Heart left ventricle (tissue), 16 donors: ENCODE measurements around the gene HBQ1. TPM values are rescaled to one million over a fixed set of nuclear protein-coding genes. Genes with fewer than 3 reads are reported as not detected.

Source experiments
- ATAC-seq, 4 donors: fragments of 200-7000 bp; cut with Tn5 transposase; one replicate each; pipeline ENCODE4 v1.9.1; 2020 to 2022; ENCODE audit warnings: moderate library complexity in 4 of 4, mild to moderate bottlenecking in 3 of 4, moderate number of reproducible peaks in 1 of 4
- DNase-seq, 5 donors: peaks; one replicate each; pipeline ENCODE4 v3.0.0-alpha.2; 2020
- H3K27ac ChIP-seq, 12 donors: fragments of 200-600 bp; sonication (generic) in 4 of 12; one replicate each; pipeline versions ENCODE4 v1.5.0 to v1.8.0; 2016 to 2022; ENCODE audit warnings: mild to moderate bottlenecking in 2 of 12
- H3K27me3 ChIP-seq, 9 donors: fragments of 200-600 bp; sonication (generic) in 2 of 9; one replicate each; pipeline versions ENCODE4 v1.5.1 to v1.8.0; 2016 to 2022; ENCODE audit warnings: mild to moderate bottlenecking in 3 of 9
- H3K36me3 ChIP-seq, 9 donors: fragments of 200-600 bp; sonication (generic) in 2 of 9; one replicate each; pipeline versions ENCODE4 v1.5.0 to v1.8.0; 2018 to 2022; ENCODE audit warnings: mild to moderate bottlenecking in 2 of 9
- H3K4me1 ChIP-seq, 12 donors: fragments of 200-600 bp; sonication (generic) in 4 of 12; one replicate each; pipeline versions ENCODE4 v1.5.0 to v1.8.0; 2016 to 2022; ENCODE audit warnings: mild to moderate bottlenecking in 3 of 12
- H3K4me3 ChIP-seq, 12 donors: fragments of 200-600 bp; sonication (generic) in 4 of 12; one replicate each; pipeline versions ENCODE4 v1.5.0 to v1.8.0; 2017 to 2022; ENCODE audit warnings: mild to moderate bottlenecking in 9 of 12, moderate library complexity in 4 of 12
- H3K9me3 ChIP-seq, 12 donors: fragments of 200-600 bp; sonication (generic) in 4 of 12; one replicate each; pipeline versions ENCODE4 v1.5.0 to v1.8.0; 2016 to 2022; ENCODE audit warnings: mild to moderate bottlenecking in 1 of 12
- POLR2A ChIP-seq, 2 donors: fragments of 450-650 bp; IDR thresholded peaks; one replicate each; pipeline ENCODE4 v1.6.1; 2017; ENCODE audit warnings: antibody characterized with exemption in 2 of 2, mild to moderate bottlenecking in 2 of 2, moderate library complexity in 2 of 2
- WGBS, 4 donors: extraction: QIAGEN DNeasy Blood & Tissue Kit in 2 of 4; methylation state at CpG; one replicate each; pipeline versions ENCODE4 v1.1.5 to v1.1.7; 2013 to 2018; 5-methylcytosine and 5-hydroxymethylcytosine counted together
- intact Hi-C, 10 donors: fragments of 100-400 bp; cut with DNase I; formaldehyde crosslinking; loops; one replicate each; pipeline versions ENCODE4 v1.11.1 to v1.14.2; 2022
- polyA plus RNA-seq, 2 donors: library from polyadenylated mRNA; stranded (reverse); fragments of 200-250 nt; gene quantifications; one replicate each; pipeline ENCODE4 v1.2.3, GENCODE V29; 2013
- total RNA-seq, 9 donors: library from RNA; depleted of rRNA in 2 of 9; stranded (reverse); fragments of >200 nt in 2 of 9; fragmentation: NEBNext Ultra II Directional in 3 of 9; extraction: Animal tissue kit (Norgen Biotek cat#: 25700) in 3 of 9; gene quantifications; one replicate each; pipeline versions ENCODE4 v1.1.0 to v1.2.4, GENCODE V29; 2016 to 2023
- TF ChIP-seq, protein P1 (sequence below), 12 donors: fragments of 200-600 bp; sonication (generic) in 4 of 12; IDR thresholded peaks; one replicate each; pipeline versions ENCODE4 v1.5.0 to v1.8.0; 2018 to 2022; ENCODE audit warnings: antibody characterized with exemption in 12 of 12, mild to moderate bottlenecking in 5 of 12
- donor health status: ischemic (EF 13 %, LVEDD 7.1; RV severe dilation, severe dysfunction).
- donor health status: healthy with polysubstance abuse.
- donor health status: DM: no; HTN: yes; CAD: no.
- donor health status: DM: no; HTN: no; CAD: no.
- donor health status: ischemic (EF 25% LVEDD 6.9; RV normal size, moderate dysfunction).
- donor health status: ischemic (EF 25% LVEDD 5.7; RV mildly dilated, moderate dysfunction).
- donor health status: healthy.
- donor health status: DM: yes; HTN: yes; CAD: no.
- donor health status: ischemic (EF 35%, LVEDD 5.7; RV mildly dilated, moderate dysfunction).
- donor health status: nonischemic (EF 11% LVEDD 7.7; RV severe dilation, severe dysfunction).
- donor health status: DM: yes; HTN: yes; CAD: no.
- donor health status: PGD.
- donor health status: ischemic (EF 29% LVEDD 5.4; RV normal size, mild dysfunction).
- donor health status: nonischemic (EF 23%, LVEDD 6.1; RV moderate dilation, normal function).

HBQ1 gene
- total and polyA plus RNA-seq, 11 donors: not detected

DNA sequence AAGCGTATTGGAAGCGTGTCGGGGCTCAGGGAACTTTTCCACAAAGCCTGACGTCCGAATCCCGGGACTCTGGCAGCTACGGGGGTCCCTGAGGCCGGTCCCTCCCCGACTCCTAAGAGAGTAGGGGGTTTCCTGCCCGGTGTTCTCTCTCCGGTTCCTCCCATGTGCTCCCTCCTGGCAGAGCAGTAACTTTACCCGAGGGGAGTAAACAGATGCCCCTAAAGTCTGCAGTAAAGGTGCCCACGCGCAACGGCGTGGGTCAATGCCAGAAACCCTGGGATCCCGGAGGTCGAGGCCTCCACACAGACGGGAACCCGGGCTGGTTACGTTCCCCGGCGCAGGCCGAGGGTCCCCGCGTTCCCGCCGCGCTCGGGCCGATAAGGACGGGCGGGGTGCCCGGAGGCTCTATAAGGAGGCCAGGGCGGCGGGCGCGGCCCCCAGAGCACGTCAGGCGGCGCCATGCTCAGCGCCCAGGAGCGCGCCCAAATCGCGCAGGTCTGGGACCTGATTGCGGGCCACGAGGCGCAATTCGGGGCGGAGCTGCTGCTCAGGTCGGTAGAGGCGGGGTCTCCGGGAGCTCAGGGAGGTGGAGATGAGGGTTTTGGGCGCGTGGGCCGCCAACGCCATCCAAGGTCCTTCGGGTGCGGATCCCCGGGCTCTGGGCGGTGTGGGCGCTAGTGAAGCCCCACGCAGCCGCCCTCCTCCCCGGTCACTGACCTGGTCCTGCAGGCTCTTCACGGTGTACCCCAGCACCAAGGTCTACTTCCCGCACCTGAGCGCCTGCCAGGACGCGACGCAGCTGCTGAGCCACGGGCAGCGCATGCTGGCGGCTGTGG is 14.5 kb upstream of the HBQ1 start, which contains the start of gene HBM:
TSS of gene HBM (plus strand) at position 440 of the 836 bp plus-strand sequence. CDS start at position 460, 20 bp downstream.
- WGBS, 4 donors: 0 to 3% (median 2%) methylated on average over 6 to 75 of the region's 75 CpGs
- H3K27me3 ChIP-seq: peaks cover 39 to 64% (median 49%) of the 10 kb centered on the region in 9 donors

DNA sequence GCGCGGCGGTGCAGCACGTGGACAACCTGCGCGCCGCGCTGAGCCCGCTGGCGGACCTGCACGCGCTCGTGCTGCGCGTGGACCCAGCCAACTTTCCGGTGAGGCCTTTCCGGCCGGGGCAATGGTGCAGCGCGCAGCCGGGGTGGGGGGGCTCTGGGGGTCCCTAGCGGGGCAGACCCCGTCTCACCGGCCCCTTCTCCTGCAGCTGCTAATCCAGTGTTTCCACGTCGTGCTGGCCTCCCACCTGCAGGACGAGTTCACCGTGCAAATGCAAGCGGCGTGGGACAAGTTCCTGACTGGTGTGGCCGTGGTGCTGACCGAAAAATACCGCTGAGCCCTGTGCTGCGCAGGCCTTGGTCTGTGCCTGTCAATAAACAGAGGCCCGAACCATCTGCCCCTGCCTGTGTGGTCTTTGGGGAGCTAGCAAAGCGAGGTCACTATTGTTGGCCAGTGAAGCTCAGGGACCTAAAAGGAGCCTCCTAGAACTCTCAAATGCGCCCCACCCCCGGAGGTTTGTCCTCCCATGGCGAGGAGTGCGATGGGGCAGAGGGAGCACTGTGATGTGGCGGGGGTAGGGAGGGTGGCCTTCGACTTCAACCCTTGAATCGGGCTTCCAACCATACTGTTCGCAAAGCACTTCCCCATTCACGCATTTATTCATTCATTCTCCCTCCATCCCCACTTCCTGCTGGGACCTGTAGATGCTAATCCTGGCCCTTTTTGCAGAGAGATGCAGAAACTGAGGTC is 13.7 kb upstream of the HBQ1 start:
- Histone ChIP-seq H3K36me3 (no peaks in the 10 kb centered on the region), H3K4me3 (peak overlapping the region in 4 of 12 donors; percentile 6 to 24 (median 8)), H3K27me3 (peaks cover 39 to 72% (median 57%) of the 10 kb centered on the region in 9 donors), H3K27ac (no peak overlapping the region), H3K4me1 (peaks cover 0 to 22% (median 14%) of the 10 kb centered on the region in 12 donors), H3K9me3 (no peaks in the 10 kb centered on the region)
- ATAC-seq: no peak
- WGBS, 4 donors: 3 to 6% (median 4%) methylated on average over 18 to 45 of the region's 45 CpGs
- intact Hi-C loops: no loop called here
- DNase-seq: peak in 1 of 5 donors; percentile 3
- TF ChIP-seq POLR2A (IDR thresholded peaks at IDR 0.05): no peak
- TF ChIP-seq, protein P1, sequence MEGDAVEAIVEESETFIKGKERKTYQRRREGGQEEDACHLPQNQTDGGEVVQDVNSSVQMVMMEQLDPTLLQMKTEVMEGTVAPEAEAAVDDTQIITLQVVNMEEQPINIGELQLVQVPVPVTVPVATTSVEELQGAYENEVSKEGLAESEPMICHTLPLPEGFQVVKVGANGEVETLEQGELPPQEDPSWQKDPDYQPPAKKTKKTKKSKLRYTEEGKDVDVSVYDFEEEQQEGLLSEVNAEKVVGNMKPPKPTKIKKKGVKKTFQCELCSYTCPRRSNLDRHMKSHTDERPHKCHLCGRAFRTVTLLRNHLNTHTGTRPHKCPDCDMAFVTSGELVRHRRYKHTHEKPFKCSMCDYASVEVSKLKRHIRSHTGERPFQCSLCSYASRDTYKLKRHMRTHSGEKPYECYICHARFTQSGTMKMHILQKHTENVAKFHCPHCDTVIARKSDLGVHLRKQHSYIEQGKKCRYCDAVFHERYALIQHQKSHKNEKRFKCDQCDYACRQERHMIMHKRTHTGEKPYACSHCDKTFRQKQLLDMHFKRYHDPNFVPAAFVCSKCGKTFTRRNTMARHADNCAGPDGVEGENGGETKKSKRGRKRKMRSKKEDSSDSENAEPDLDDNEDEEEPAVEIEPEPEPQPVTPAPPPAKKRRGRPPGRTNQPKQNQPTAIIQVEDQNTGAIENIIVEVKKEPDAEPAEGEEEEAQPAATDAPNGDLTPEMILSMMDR (IDR thresholded peaks at IDR 0.05): no peak

More for the DNA sequence above, 14.5 kb upstream of the HBQ1 start, which contains the start of gene HBM:
- DNase-seq: peak in 1 of 5 donors; percentile 57
- Histone ChIP-seq H3K4me1 (peaks cover 0 to 22% (median 14%) of the 10 kb centered on the region in 12 donors), H3K27ac (no peak within 1 kb of the TSS), H3K36me3 (no peaks in the 10 kb centered on the region), H3K9me3 (no peaks in the 10 kb centered on the region), H3K4me3 (peak within 1 kb of the TSS in 11 of 12 donors; percentile 5 to 29 (median 17))
- TF ChIP-seq POLR2A (IDR thresholded peaks at IDR 0.05): no peak
- TF ChIP-seq, protein P1 (IDR thresholded peaks at IDR 0.05): no peak
- ATAC-seq: no peak
- intact Hi-C loops: no loop called here

DNA sequence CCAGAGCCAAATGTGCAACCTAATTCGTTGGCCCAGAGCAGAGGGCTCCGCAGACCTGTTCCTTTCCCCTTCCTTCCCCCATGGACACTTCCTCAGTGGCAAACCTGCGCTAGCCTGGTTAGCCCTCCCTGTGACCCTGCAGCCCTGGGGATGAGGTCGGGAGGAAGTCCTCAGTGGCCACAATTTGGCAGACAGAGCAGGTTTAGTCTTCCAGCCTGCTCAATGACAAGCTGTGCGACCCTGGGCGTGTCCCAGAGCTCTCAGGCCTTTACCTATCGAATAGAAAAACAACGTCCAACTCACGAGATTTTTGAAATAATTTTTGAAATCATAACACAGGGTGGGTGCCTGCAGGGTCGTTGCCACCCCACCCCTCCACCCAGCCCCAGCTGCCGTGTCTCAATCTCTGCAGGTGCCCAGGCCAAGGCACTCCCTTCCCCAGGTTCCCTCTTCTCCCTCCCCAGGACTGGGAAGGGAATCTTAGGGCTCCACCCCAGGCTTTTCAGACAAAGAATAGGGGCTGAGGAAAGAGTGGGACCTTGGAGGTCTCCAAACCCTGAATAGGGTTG is 13.1 kb upstream of the HBQ1 start:
- intact Hi-C loops: no loop called here
- WGBS, 4 donors: 5 to 12% (median 7%) methylated on average over 10 to 11 of the region's 11 CpGs
- TF ChIP-seq, protein P1 (IDR thresholded peaks at IDR 0.05): no peak
- no peaks in the 10 kb centered on the region for H3K36me3 ChIP-seq
- peaks cover 39 to 75% (median 61%) of the 10 kb centered on the region in 9 donors for H3K27me3 ChIP-seq
- H3K4me3 ChIP-seq: no peak overlapping the region
- no peak for ATAC-seq
- no peaks in the 10 kb centered on the region for H3K9me3 ChIP-seq
- H3K27ac ChIP-seq: no peak overlapping the region
- peaks cover 0 to 22% (median 14%) of the 10 kb centered on the region in 12 donors for H3K4me1 ChIP-seq
- peak in 1 of 5 donors; percentile 12 for DNase-seq
